HUES48 (cell line): ENCODE data around the gene THBD.
A peak's percentile ranks its signal among the peaks of the same experiment; 100 is the strongest.

Source experiments
- H3K27ac ChIP-seq: one replicate; pipeline ENCODE4 v1.7.0; 2013; ENCODE audit warnings: low read depth, low read length, inconsistent platforms
- H3K27me3 ChIP-seq: 2 replicates; pipeline ENCODE4 v1.6.1; 2013; ENCODE audit warnings: mild to moderate bottlenecking, low read length; ENCODE audit not compliant: control insufficient read depth, insufficient read depth
- H3K36me3 ChIP-seq: 2 replicates; pipeline ENCODE4 v1.6.1; 2013; ENCODE audit warnings: low read length; ENCODE audit not compliant: control insufficient read depth, insufficient read depth
- H3K4me1 ChIP-seq: 2 replicates; pipeline ENCODE4 v1.6.1; 2013; ENCODE audit warnings: mild to moderate bottlenecking, low read length; ENCODE audit not compliant: control insufficient read depth, insufficient read depth
- H3K4me3 ChIP-seq: 2 replicates; pipeline ENCODE4 v1.5.1; 2013; ENCODE audit warnings: mild to moderate bottlenecking, low read depth, low read length
- H3K9ac ChIP-seq: 2 replicates; pipeline ENCODE4 v1.6.1; 2013; ENCODE audit warnings: mild to moderate bottlenecking, low read depth, low read length, moderate library complexity
- H3K9me3 ChIP-seq: 2 replicates; pipeline ENCODE4 v1.6.1; 2013; ENCODE audit warnings: low read length; ENCODE audit not compliant: control insufficient read depth, insufficient read depth

The THBD gene

DNA sequence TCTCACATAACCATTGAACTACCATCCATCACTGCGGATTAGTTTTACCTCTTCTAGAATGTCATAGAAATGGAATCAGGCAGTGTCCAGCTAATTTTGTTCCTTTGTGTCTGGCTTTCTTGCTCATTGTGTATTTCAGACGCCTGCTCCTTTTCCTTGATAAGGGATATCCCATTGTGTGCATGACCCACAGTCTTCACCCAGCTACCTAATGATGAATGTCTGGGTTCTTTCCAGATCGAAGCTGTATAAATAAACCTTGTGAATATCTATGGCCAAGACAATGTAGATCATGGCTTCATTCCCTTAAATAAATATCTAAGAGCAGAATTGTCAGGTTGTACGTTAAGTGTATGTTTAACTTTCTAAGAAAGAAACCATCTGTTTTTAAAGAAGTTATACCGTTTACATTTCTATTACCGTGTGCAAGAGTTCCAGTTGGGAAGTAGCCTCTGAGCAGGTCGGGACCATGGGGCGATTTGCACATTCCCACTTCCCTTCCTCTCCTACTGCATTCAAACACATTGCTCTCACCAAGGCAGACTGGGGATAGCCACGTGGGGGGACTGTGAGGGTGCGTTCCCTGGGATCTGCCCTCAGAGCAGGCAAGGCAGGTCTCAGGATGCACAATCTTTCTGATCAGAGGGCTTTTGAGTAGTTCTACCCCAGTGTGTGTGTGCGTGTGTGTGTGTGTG, 23.6 kb upstream of the THBD start:
- Histone ChIP-seq H3K9ac (no peak overlapping the region), H3K9me3 (no peaks in the 10 kb centered on the region), H3K4me1 (no peaks in the 10 kb centered on the region), H3K27me3 (no peaks in the 10 kb centered on the region), H3K4me3 (no peak overlapping the region), H3K27ac (no peak overlapping the region), H3K36me3 (no peaks in the 10 kb centered on the region)

DNA sequence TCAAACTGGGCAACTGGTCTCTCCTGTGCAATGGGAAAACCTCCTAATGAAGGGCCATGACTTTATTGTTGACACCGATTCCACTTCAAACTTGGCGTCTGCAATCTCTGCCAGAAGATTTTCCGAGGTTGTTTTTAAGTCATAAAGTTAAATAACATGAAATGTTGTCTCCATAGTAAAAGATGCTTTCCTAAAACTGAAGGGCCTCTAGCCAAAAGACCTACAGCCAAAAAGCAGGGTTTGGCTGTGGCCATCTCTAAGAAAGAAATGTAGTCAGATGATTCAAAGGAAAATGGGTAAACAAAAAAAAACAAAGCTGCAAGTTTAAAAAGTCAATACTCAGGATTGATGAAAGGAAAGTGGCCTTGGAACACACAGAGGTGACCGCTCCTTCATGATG, 22.5 kb upstream of the THBD start:
- no peaks in the 10 kb centered on the region for H3K9me3 ChIP-seq
- no peaks in the 10 kb centered on the region for H3K4me1 ChIP-seq

DNA sequence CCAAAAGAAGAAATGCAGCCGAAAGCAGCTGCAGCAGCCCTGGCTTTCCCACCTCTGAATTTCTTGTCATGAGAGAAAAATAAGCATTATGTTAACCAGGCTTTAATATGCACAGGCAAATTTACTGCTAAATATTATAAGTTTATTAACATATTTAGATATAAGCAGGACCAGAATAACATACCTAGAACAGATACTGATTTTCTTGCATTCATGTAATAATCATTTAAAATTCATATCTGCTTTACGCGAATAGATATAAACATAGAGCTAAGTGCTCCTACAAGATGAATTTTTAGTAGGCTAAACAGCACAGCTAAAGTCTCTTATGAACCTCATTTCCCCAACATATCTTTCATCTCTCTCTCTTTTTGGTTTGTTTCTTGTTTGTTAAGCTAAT, 21.9 kb upstream of the THBD start:
- H3K9ac ChIP-seq = no peak overlapping the region
- H3K4me3 ChIP-seq = no peak overlapping the region
- H3K27ac ChIP-seq = no peak overlapping the region
- H3K9me3 ChIP-seq = no peaks in the 10 kb centered on the region
- H3K4me1 ChIP-seq = no peaks in the 10 kb centered on the region
- no peaks in the 10 kb centered on the region; the same call in 1 of the 2 replicates for H3K27me3 ChIP-seq
- H3K36me3 ChIP-seq = no peaks in the 10 kb centered on the region

More for the DNA sequence above, 22.5 kb upstream of the THBD start:
- Histone ChIP-seq H3K27me3 (no peaks in the 10 kb centered on the region), H3K36me3 (no peaks in the 10 kb centered on the region), H3K4me3 (no peak overlapping the region), H3K9ac (no peak overlapping the region), H3K27ac (no peak overlapping the region)

DNA sequence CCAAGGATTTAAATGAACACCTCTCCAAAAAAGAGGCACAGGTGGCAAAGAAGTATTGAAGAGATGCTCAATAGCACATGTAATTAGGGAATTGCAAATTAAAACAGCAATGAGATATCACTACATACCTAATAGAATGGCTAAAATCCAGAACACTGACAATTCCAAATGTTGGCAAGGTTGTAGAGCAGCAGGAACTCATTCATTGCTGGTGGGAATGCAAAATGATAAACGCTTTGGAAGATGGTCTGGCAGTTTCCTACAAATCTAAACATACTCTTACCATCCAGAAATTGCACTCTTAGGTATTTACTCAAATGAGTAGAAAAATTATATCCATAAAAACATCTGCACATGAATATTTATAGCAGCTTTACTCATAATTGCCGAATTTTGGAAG, 19.6 kb upstream of the THBD start:
- H3K36me3 ChIP-seq = no peaks in the 10 kb centered on the region
- no peaks in the 10 kb centered on the region for H3K9me3 ChIP-seq
- H3K9ac ChIP-seq = no peak overlapping the region
- no peak overlapping the region for H3K27ac ChIP-seq
- no peaks in the 10 kb centered on the region; the same call in 1 of the 2 replicates for H3K27me3 ChIP-seq
- no peak overlapping the region for H3K4me3 ChIP-seq
- H3K4me1 ChIP-seq = no peaks in the 10 kb centered on the region

DNA sequence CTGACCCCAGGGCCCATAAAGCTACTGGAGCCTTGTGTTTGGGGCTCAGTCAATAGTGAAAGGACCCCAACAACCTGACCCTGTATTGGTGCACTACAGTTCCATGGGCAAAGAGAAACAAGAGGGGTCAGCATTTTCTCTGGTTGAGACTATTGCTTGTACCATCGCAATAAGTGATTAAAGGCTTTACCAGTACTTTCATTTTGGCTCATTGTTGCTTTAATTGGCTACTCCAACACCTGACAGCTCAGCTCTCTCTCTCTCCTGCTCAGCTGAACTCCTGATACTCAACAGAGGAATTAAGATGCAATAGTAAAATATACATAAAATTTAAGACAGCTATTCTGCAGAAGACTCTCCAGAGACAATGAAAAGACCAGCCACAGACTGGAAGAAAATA, 18.8 kb upstream of the THBD start:
- no peaks in the 10 kb centered on the region for H3K9me3 ChIP-seq
- peaks cover 6% of the 10 kb centered on the region; the same call in 1 of the 2 replicates for H3K4me1 ChIP-seq
- H3K27me3 ChIP-seq = no peaks in the 10 kb centered on the region; the same call in 1 of the 2 replicates
- H3K4me3 ChIP-seq = no peak overlapping the region
- no peak overlapping the region for H3K27ac ChIP-seq
- no peaks in the 10 kb centered on the region for H3K36me3 ChIP-seq
- no peak overlapping the region for H3K9ac ChIP-seq

DNA sequence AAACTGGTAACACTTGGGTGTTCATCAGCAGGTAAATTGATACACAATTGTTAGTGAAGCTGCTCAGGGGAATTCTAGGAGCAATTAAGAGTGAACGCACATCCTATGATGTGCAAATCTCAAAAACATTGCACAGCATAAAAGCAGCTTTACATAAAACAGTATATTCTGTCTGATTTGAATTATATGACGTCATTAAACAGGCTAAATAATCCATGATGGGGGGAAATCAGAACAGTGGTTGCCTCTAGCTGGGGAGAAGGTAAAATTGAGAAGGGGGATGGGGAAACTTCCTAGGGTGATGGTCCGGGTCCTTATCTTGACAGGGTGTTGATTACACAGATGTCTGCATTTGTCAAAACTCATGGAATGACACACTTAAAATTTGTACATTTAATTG, 17.3 kb upstream of the THBD start:
- no peaks in the 10 kb centered on the region for H3K36me3 ChIP-seq
- H3K9ac ChIP-seq = no peak overlapping the region
- H3K27ac ChIP-seq = no peak overlapping the region
- H3K27me3 ChIP-seq = no peaks in the 10 kb centered on the region; the same call in 1 of the 2 replicates
- H3K4me1 ChIP-seq = peaks cover 21% of the 10 kb centered on the region
- H3K9me3 ChIP-seq = no peaks in the 10 kb centered on the region
- H3K4me3 ChIP-seq = no peak overlapping the region

DNA sequence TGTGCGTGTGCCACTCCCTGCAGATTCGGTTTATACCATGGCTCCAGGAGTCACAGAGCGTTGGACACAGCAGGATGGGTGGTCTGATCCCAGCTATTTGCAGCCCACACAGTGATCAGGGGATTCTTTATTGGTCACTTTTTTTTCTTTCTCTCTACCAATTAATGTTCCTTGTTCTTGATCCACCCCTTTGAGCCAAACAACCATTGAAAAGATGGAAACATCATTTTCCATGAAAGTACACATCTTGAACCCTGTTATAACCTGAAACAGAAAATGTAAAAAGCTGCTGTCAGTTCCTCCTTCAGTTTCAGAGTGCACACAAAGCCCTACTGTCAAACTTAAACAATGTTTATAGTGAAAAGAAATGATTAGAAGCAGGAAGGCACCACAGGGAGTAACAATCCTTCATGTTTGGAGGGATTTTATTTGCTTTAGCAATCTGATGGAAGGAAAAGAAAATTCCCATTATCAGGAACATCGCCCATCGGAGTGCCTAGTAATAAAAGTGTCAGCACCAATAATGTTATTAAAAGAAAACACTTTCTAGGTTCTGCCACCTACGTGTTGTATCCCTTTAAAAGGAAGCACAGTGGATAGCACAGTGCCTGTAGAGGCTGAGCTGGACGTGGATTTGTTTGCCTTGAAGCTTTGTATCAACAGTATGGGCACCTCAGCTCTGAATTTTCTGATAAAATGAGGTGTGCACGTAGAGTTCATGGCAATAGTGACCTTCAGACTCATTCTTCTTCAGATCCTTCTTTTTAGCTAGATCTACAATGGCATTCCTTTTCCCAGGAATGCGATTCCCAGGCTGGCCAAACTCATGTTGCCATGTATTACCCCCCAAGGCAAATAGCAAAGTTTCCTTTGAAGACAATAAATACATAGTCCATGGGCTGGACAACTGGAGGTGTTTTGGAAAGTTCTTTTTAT, 16.1 kb upstream of the THBD start:
- peaks cover 28% of the 10 kb centered on the region for H3K4me1 ChIP-seq
- H3K27me3 ChIP-seq = no peaks in the 10 kb centered on the region; the same call in 1 of the 2 replicates
- H3K9ac ChIP-seq = no peak overlapping the region
- H3K4me3 ChIP-seq = no peak overlapping the region
- no peaks in the 10 kb centered on the region for H3K36me3 ChIP-seq
- H3K27ac ChIP-seq = no peak overlapping the region
- no peaks in the 10 kb centered on the region for H3K9me3 ChIP-seq

DNA sequence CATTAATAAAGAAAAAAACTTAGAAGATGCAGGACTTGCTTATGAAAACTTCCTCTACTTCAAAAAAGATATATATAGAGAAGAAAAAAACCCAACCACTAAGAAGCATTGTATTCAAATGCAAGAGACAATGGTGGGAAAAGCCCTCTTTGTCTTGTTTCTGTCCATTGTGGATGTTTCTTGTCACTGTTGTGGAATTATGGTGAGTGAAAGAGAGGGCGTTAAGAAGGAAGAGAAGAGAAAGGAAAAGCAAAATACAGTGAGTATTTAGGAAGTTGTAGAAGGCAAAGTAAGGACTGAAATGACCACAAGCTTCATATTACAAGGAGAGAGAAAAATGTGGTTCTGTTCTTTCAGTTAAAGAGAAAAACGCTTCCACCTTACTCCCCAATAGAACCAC, 14.1 kb upstream of the THBD start:
- no peaks in the 10 kb centered on the region; the same call in 1 of the 2 replicates for H3K27me3 ChIP-seq
- H3K4me3 ChIP-seq = no peak overlapping the region
- no peak overlapping the region for H3K9ac ChIP-seq
- no peaks in the 10 kb centered on the region for H3K9me3 ChIP-seq
- H3K36me3 ChIP-seq = no peaks in the 10 kb centered on the region
- no peak overlapping the region for H3K27ac ChIP-seq
- peaks cover 28% of the 10 kb centered on the region for H3K4me1 ChIP-seq

DNA sequence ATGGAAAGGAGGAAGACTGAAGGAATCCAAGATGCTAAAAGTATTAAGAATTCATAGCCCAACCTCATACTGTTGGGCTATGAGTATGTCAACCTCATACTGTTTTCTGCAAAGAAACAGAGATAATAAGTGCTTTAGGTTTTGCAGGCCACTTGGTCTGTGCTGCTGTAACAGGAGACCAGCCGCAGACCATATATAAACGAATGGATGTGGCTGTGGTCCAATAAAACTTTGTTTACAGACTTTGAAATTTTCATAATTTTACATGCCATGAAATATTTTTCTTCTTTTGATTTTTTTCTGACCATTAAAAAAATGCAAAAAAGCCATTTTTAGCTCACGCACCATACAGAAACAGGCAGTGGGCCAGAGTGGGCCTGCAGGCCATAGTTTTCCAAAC, 13.7 kb upstream of the THBD start:
- peaks cover 28% of the 10 kb centered on the region for H3K4me1 ChIP-seq
- no peak overlapping the region for H3K9ac ChIP-seq
- no peak overlapping the region for H3K27ac ChIP-seq
- H3K4me3 ChIP-seq = 0 out of 2 replicates have a peak overlapping the region, but pooled peaks have one; percentile 18
- no peaks in the 10 kb centered on the region; the same call in 1 of the 2 replicates for H3K27me3 ChIP-seq
- H3K36me3 ChIP-seq = no peaks in the 10 kb centered on the region
- H3K9me3 ChIP-seq = no peaks in the 10 kb centered on the region

DNA sequence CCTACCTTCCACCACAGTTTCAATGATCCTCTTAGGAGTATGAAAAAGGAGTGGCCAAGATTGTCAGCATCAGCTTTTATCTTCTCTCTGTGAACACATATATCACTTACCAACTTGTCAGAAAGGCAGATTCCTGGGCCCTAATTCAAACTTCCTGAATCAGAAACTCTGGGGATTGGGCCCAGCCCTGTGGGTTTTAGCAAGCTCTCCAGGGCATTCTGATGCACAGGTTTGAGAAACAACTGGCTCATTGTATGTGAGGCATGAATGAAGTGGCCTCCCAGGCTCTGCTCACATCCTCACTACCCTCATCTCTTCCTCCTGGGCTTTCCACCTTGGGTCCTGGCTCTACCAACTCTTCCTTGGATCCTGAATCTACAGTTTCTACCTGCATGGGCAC, 13.2 kb upstream of the THBD start:
- no peaks in the 10 kb centered on the region for H3K9me3 ChIP-seq
- H3K9ac ChIP-seq = no peak overlapping the region
- no peaks in the 10 kb centered on the region for H3K36me3 ChIP-seq
- H3K4me1 ChIP-seq = peaks cover 28% of the 10 kb centered on the region
- no peaks in the 10 kb centered on the region; the same call in 1 of the 2 replicates for H3K27me3 ChIP-seq
- H3K27ac ChIP-seq = peak overlapping the region; percentile 50
- H3K4me3 ChIP-seq = 0 out of 2 replicates have a peak overlapping the region, but pooled peaks have one; percentile 18
